GM12878 (cell line): ENCODE results near the gene TMEM132D. TPM values are rescaled to one million over a fixed set of nuclear protein-coding genes. Genes with fewer than 3 reads are reported as not detected.

ENCODE experiments used
- ATAC-seq: fragments of 200-7000 bp; cut with Tn5 transposase; 3 replicates; pipeline ENCODE4 v1.9.1; 2020; ENCODE audit warnings: mild to moderate bottlenecking, moderate library complexity
- BruUV-seq: library from RNA; stranded (reverse); fragments of 400-500 nt; replicated peaks from 2 replicates; lab custom pipeline; 2021; lab: Mats Ljungman, UMichigan
- CTCF ChIA-PET: fragments of 300-600 bp; sonication (Branson Sonifier 250); formaldehyde crosslinking; extraction: SDS; loops from one replicate; lab custom pipeline; 2021; ENCODE audit warnings: inconsistent platforms; lab: Yijun Ruan, JAX
- POLR2A ChIA-PET: fragments of 350-600 bp; formaldehyde crosslinking; extraction: SDS; loops from one replicate; lab custom pipeline; 2021; ENCODE audit warnings: inconsistent platforms; lab: Charles Lee
- RAD21 ChIA-PET: fragments of 300-600 bp; sonication (Branson Sonifier 250); formaldehyde crosslinking; loops from one replicate; lab custom pipeline; 2023; ENCODE audit warnings: antibody characterized with exemption; ENCODE audit not compliant: unreplicated experiment; lab: Charles Lee
- SMC1A ChIA-PET: fragments of 300-600 bp; sonication (Branson Sonifier 250); formaldehyde crosslinking; loops from one replicate; lab custom pipeline; 2023; ENCODE audit not compliant: unreplicated experiment, uncharacterized antibody; lab: Charles Lee
- DNase-seq: peaks from one replicate; pipeline ENCODE4 v3.0.0-alpha.2; 2011; ENCODE audit warnings: low read depth, low spot score
- FAIRE-seq: peaks from 3 replicates; lab custom pipeline; 2011; peaks lifted over from hg19 to GRCh38; lab: Jason Lieb, UNC
- H2AFZ ChIP-seq: 2 replicates; pipeline ENCODE4 v1.6.0; 2011; ENCODE audit warnings: low read depth, low read length, control low read depth; ENCODE audit not compliant: control insufficient read depth
- H3K27ac ChIP-seq: 2 replicates; pipeline ENCODE4 v1.5.1; 2011; ENCODE audit warnings: control low read depth; ENCODE audit not compliant: control insufficient read depth, insufficient read depth
- H3K27me3 ChIP-seq, 2 experiments: replicated peaks in 1 of 2; 2 replicates each; pipeline versions ENCODE4 v1.6.0 to v1.6.1; 2011; ENCODE audit warnings: low read length in 1 of 2; ENCODE audit not compliant: control insufficient read depth in 2 of 2, insufficient read depth in 2 of 2
- H3K36me3 ChIP-seq, 2 experiments: 2 replicates each; pipeline ENCODE4 v1.5.1; 2011; ENCODE audit warnings: low read length in 1 of 2; ENCODE audit not compliant: control insufficient read depth in 2 of 2, insufficient read depth in 2 of 2
- H3K4me1 ChIP-seq: 2 replicates; pipeline ENCODE4 v1.6.1; 2011; ENCODE audit warnings: mild to moderate bottlenecking, low read length, moderate library complexity, mixed read lengths; ENCODE audit not compliant: control insufficient read depth, insufficient read depth
- H3K4me2 ChIP-seq: 2 replicates; pipeline ENCODE4 v1.6.0; 2011; ENCODE audit warnings: control low read depth; ENCODE audit not compliant: control insufficient read depth, insufficient read depth
- H3K4me3 ChIP-seq: fragments of 200-600 bp; sonication (generic); 2 replicates; pipeline ENCODE4 v1.5.1; 2016
- H3K79me2 ChIP-seq: 2 replicates; pipeline ENCODE4 v1.6.0; 2011; ENCODE audit warnings: low read length; ENCODE audit not compliant: control insufficient read depth, insufficient read depth
- H3K9ac ChIP-seq: 2 replicates; pipeline ENCODE4 v1.8.0; 2011; ENCODE audit warnings: low read length, control low read depth, mixed read lengths; ENCODE audit not compliant: control insufficient read depth, insufficient read depth
- H3K9me3 ChIP-seq: replicated peaks from 3 replicates; pipeline ENCODE4 v1.5.1; 2011; ENCODE audit warnings: mild to moderate bottlenecking, low read length; ENCODE audit not compliant: control insufficient read depth, insufficient read depth
- H4K20me1 ChIP-seq: 2 replicates; pipeline ENCODE4 v1.6.0; 2011; ENCODE audit not compliant: control insufficient read depth, insufficient read depth
- FOXK2 ChIP-seq: fragments of 450-650 bp; IDR thresholded peaks from 2 replicates; pipeline ENCODE4 v1.6.1; 2017; ENCODE audit warnings: mild to moderate bottlenecking, moderate library complexity
- JUND ChIP-seq: IDR thresholded peaks from 2 replicates; pipeline ENCODE4 v1.6.1; 2012; ENCODE audit warnings: low read depth, mild to moderate bottlenecking, low read length, improper control_type of control experiment, moderate library complexity
- KAT2A ChIP-seq: conservative IDR thresholded peaks from 2 replicates; pipeline ENCODE4 v1.6.1; 2011; ENCODE audit warnings: low read depth, low read length; ENCODE audit not compliant: control insufficient read depth
- LARP7 ChIP-seq: fragments of 450-650 bp; IDR thresholded peaks from 2 replicates; pipeline ENCODE4 v1.6.1; 2017; ENCODE audit warnings: mild to moderate bottlenecking
- TBL1XR1 ChIP-seq: IDR thresholded peaks from 2 replicates; pipeline ENCODE4 v1.6.1; 2012; ENCODE audit warnings: low read depth, low read length, improper control_type of control experiment
- WGBS: methylation state at CpG from one replicate; pipeline ENCODE4 v1.1.6; 2016; ENCODE audit warnings: low lambda C conversion rate; ENCODE audit not compliant: insufficient replicate concordance, insufficient coverage; ENCODE audit errors: missing lambda C conversion rate; 5-methylcytosine and 5-hydroxymethylcytosine counted together
- in situ Hi-C: fragments of 300-500 bp; cut with MboI; formaldehyde crosslinking; loops from 9 replicates; pipeline ENCODE4 v1.14.3; 2018; ENCODE audit warnings: mixed read lengths
- intact Hi-C: fragments of 100-400 bp; cut with micrococcal nuclease; formaldehyde crosslinking; loops from one replicate; pipeline ENCODE4 v1.14.2; 2022; ENCODE audit not compliant: unreplicated experiment
- polyA plus RNA-seq, 11 experiments: library from polyadenylated mRNA; depleted of rRNA in 4 of 11; unstranded in 6 of 11; stranded (reverse) in 5 of 11; fragments of >200 nt; fragmentation: Nextera tagmentation in 4 of 11; fragmentation: Illumina TruSeq in 1 of 11; extraction: Ambion mirVana in 4 of 11; extraction: Trizol in 1 of 11; gene quantifications; 1 replicate in 1 of 11; 2 replicates in 10 of 11; pipeline versions ENCODE4 v1.2.1 to v1.2.3, GENCODE V29; 2011 to 2016; ENCODE audit warnings: inconsistent platforms in 2 of 11, missing spikeins in 2 of 11, low read depth in 1 of 11
- total RNA-seq, 4 experiments: library from RNA; depleted of rRNA in 3 of 4; stranded (reverse); fragments of >200 nt in 3 of 4; fragmentation: Illumina TruSeq in 1 of 4; extraction: Trizol in 1 of 4; gene quantifications; 2 replicates each; pipeline versions ENCODE4 v1.2.1 to v1.2.3, GENCODE V29; 2013 to 2021
- TF ChIP-seq, protein P1 (sequence below): fragments of 450-650 bp; formaldehyde crosslinking; IDR thresholded peaks from 2 replicates; pipeline ENCODE4 v1.5.0; 2022; ENCODE audit warnings: mild to moderate bottlenecking, missing genetic modification characterization
- TF ChIP-seq, protein P2 (sequence below): fragments of 450-650 bp; IDR thresholded peaks from 2 replicates; pipeline ENCODE4 v1.6.1; 2018; ENCODE audit warnings: borderline replicate concordance, mild to moderate bottlenecking; ENCODE audit not compliant: partially characterized antibody

The TMEM132D gene
- total and polyA plus RNA-seq, 10 of the 15 experiments (the other 5 are each of a cell fraction or from before 2014, with no cell fraction given): under 0.01 to 0.12 (median 0.02) TPM; not detected in 3

DNA sequence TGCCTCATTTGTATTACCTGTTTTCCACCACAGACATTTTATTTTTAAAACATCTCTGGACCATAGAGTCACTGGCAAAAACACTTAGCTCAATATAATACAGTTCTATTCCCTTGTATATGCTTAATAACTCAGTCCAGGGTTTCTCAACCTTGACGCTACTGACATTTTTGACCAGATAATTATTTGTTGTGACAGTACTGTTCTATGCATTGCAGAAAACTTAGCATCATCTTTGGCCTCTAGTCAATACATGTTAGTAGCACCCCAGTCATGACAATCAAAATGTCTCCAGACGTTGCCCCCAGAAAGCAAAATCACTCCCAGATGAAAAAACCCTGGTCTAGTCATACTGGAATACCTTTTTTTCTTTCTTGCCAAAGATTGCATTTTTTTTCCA is 174.7 kb downstream of the TMEM132D start:
- Histone ChIP-seq H4K20me1 (no peaks in the 10 kb centered on the region), H3K79me2 (no peaks in the 10 kb centered on the region), H3K9me3 (no peaks in the 10 kb centered on the region), H3K27me3 (no peaks in the 10 kb centered on the region), H3K9ac (no peak overlapping the region), H3K27ac (no peak overlapping the region), H2AFZ (no peak overlapping the region), H3K4me1 (no peaks in the 10 kb centered on the region), H3K4me2 (no peak overlapping the region), H3K4me3 (no peak overlapping the region), H3K36me3 (no peaks in the 10 kb centered on the region)
- FAIRE-seq: no peak
- no peak for DNase-seq
- SMC1A ChIA-PET: no interaction called here
- CTCF ChIA-PET: no interaction called here
- intact Hi-C loops: no loop called here
- POLR2A ChIA-PET: no interaction called here
- in situ Hi-C loops: no loop called here
- RAD21 ChIA-PET: no interaction called here
- WGBS: 43% methylated on average over 2 of the region's 2 CpGs
- TF ChIP-seq, protein P1, sequence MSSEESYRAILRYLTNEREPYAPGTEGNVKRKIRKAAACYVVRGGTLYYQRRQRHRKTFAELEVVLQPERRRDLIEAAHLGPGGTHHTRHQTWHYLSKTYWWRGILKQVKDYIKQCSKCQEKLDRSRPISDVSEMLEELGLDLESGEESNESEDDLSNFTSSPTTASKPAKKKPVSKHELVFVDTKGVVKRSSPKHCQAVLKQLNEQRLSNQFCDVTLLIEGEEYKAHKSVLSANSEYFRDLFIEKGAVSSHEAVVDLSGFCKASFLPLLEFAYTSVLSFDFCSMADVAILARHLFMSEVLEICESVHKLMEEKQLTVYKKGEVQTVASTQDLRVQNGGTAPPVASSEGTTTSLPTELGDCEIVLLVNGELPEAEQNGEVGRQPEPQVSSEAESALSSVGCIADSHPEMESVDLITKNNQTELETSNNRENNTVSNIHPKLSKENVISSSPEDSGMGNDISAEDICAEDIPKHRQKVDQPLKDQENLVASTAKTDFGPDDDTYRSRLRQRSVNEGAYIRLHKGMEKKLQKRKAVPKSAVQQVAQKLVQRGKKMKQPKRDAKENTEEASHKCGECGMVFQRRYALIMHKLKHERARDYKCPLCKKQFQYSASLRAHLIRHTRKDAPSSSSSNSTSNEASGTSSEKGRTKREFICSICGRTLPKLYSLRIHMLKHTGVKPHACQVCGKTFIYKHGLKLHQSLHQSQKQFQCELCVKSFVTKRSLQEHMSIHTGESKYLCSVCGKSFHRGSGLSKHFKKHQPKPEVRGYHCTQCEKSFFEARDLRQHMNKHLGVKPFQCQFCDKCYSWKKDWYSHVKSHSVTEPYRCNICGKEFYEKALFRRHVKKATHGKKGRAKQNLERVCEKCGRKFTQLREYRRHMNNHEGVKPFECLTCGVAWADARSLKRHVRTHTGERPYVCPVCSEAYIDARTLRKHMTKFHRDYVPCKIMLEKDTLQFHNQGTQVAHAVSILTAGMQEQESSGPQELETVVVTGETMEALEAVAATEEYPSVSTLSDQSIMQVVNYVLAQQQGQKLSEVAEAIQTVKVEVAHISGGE (CRISPR knock-in tag): no peak
- no peak for TF ChIP-seq FOXK2
- TF ChIP-seq TBL1XR1: no peak
- no peak for TF ChIP-seq LARP7
- TF ChIP-seq KAT2A: no peak
- TF ChIP-seq, protein P2, sequence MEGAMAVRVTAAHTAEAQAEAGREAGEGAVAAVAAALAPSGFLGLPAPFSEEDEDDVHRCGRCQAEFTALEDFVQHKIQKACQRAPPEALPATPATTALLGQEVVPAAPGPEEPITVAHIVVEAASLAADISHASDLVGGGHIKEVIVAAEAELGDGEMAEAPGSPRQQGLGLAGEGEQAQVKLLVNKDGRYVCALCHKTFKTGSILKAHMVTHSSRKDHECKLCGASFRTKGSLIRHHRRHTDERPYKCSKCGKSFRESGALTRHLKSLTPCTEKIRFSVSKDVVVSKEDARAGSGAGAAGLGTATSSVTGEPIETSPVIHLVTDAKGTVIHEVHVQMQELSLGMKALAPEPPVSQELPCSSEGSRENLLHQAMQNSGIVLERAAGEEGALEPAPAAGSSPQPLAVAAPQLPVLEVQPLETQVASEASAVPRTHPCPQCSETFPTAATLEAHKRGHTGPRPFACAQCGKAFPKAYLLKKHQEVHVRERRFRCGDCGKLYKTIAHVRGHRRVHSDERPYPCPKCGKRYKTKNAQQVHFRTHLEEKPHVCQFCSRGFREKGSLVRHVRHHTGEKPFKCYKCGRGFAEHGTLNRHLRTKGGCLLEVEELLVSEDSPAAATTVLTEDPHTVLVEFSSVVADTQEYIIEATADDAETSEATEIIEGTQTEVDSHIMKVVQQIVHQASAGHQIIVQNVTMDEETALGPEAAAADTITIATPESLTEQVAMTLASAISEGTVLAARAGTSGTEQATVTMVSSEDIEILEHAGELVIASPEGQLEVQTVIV: no peak
- TF ChIP-seq JUND: no peak
- BruUV-seq: no TSS peak
- ATAC-seq: no peak
